HepG2 (cell line): ENCODE results near the gene PCIF1. TPM values are rescaled to one million over a fixed set of nuclear protein-coding genes. Genes with fewer than 3 reads are reported as not detected.

ENCODE experiments used
- ASH2L ChIP-seq: fragments of 300-600, 200-600 bp; sonication (generic); IDR thresholded peaks from 2 replicates; pipeline ENCODE4 v1.7.0; 2017; ENCODE audit warnings: low read depth, mild to moderate bottlenecking, moderate library complexity, mixed read lengths, low read length; ENCODE audit not compliant: insufficient read length
- ESRRA ChIP-seq: sonication (generic); formaldehyde crosslinking; IDR thresholded peaks from 2 replicates; pipeline ENCODE4 v1.5.1; 2020; ENCODE audit warnings: mild to moderate bottlenecking, low read depth, missing genetic modification reagents
- HOXA9 ChIP-seq: sonication (generic); formaldehyde crosslinking; IDR thresholded peaks from 2 replicates; pipeline ENCODE4 v1.8.1; 2022; ENCODE audit warnings: missing genetic modification reagents, mild to moderate bottlenecking, moderate library complexity, borderline replicate concordance
- JUND ChIP-seq: sonication (generic); formaldehyde crosslinking; IDR thresholded peaks from 2 replicates; pipeline ENCODE4 v1.8.0; 2022; ENCODE audit warnings: mild to moderate bottlenecking, missing genetic modification reagents
- NR3C1 ChIP-seq: sonication (generic); formaldehyde crosslinking; IDR thresholded peaks from 2 replicates; pipeline ENCODE4 v1.4.0; 2020; ENCODE audit warnings: missing genetic modification reagents
- SMARCC2 ChIP-seq: fragments of 450-650 bp; IDR thresholded peaks from 2 replicates; pipeline ENCODE4 v1.6.1; 2017; ENCODE audit warnings: antibody characterized with exemption, mild to moderate bottlenecking
- STAT5B ChIP-seq: sonication (generic); formaldehyde crosslinking; IDR thresholded peaks from 2 replicates; pipeline ENCODE4 v1.4.0; 2020; ENCODE audit warnings: missing genetic modification reagents
- TGIF2 ChIP-seq: IDR thresholded peaks from 2 replicates; pipeline ENCODE4 v1.6.1; 2016; ENCODE audit warnings: control low read depth, missing compliant biosample characterization
- THYN1 ChIP-seq: sonication (generic); formaldehyde crosslinking; IDR thresholded peaks from 2 replicates; pipeline ENCODE4 v1.8.1; 2023; ENCODE audit warnings: low read depth, mild to moderate bottlenecking, moderate library complexity, missing genetic modification reagents, borderline replicate concordance
- ZNF34 ChIP-seq: sonication (generic); formaldehyde crosslinking; IDR thresholded peaks from 2 replicates; pipeline ENCODE4 v1.4.0; 2020; ENCODE audit warnings: mild to moderate bottlenecking, missing genetic modification reagents, borderline replicate concordance
- ZNF468 ChIP-seq: sonication (generic); formaldehyde crosslinking; IDR thresholded peaks from 2 replicates; pipeline ENCODE4 v1.8.0; 2022; ENCODE audit warnings: mild to moderate bottlenecking, moderate library complexity, missing genetic modification reagents
- ZNF564 ChIP-seq: sonication (generic); formaldehyde crosslinking; IDR thresholded peaks from 2 replicates; pipeline ENCODE4 v1.8.1; 2023; ENCODE audit warnings: mild to moderate bottlenecking, missing genetic modification reagents
- ZNF605 ChIP-seq: sonication (generic); formaldehyde crosslinking; IDR thresholded peaks from 2 replicates; pipeline ENCODE4 v1.8.0; 2022; ENCODE audit warnings: mild to moderate bottlenecking, missing genetic modification reagents
- ZNF678 ChIP-seq: sonication (generic); formaldehyde crosslinking; IDR thresholded peaks from 2 replicates; pipeline ENCODE4 v1.4.0; 2020; ENCODE audit warnings: mild to moderate bottlenecking, missing genetic modification reagents
- polyA plus RNA-seq, 8 experiments: library from polyadenylated mRNA; depleted of rRNA in 3 of 8; stranded (reverse) in 7 of 8; unstranded in 1 of 8; fragments of >200 nt; fragmentation: Illumina TruSeq in 4 of 8; extraction: Trizol in 4 of 8; gene quantifications; 2 replicates each; pipeline versions ENCODE4 v1.2.1 to v1.2.3, GENCODE V29; 2011 to 2016; ENCODE audit warnings: low read depth in 4 of 8, missing spikeins in 1 of 8, mixed read lengths in 1 of 8; ENCODE audit not compliant: insufficient read depth in 1 of 8
- total RNA-seq, 5 experiments: library from RNA; depleted of rRNA; stranded (reverse); fragments of >200 nt; fragmentation: Illumina TruSeq; extraction: Trizol; gene quantifications; 2 replicates each; pipeline ENCODE4 v1.2.3, GENCODE V29; 2016; ENCODE audit warnings: low read depth in 1 of 5
- TF ChIP-seq, protein P1 (sequence below): sonication (generic); formaldehyde crosslinking; IDR thresholded peaks from 2 replicates; pipeline ENCODE4 v1.5.1; 2020; ENCODE audit warnings: mild to moderate bottlenecking, moderate library complexity, missing genetic modification reagents
- TF ChIP-seq, protein P2 (sequence below): IDR thresholded peaks from 2 replicates; pipeline ENCODE4 v1.6.1; 2016; ENCODE audit warnings: missing compliant biosample characterization, missing genetic modification reagents, borderline replicate concordance
- TF ChIP-seq, protein P3 (sequence below): sonication (generic); formaldehyde crosslinking; IDR thresholded peaks from 2 replicates; pipeline ENCODE4 v1.4.0; 2020; ENCODE audit warnings: missing genetic modification reagents
- TF ChIP-seq, protein P4 (sequence below): IDR thresholded peaks from 2 replicates; pipeline ENCODE4 v1.6.1; 2016; ENCODE audit warnings: control low read depth
- TF ChIP-seq, protein P5 (sequence below): sonication (generic); formaldehyde crosslinking; IDR thresholded peaks from 2 replicates; pipeline ENCODE4 v1.4.0; 2020; ENCODE audit warnings: low read depth, missing genetic modification reagents

The PCIF1 gene
- total and polyA plus RNA-seq, 2 of the 13 experiments (the other 11 are each of a cell fraction or from before 2014, with no cell fraction given) = 20.9 to 24.4 TPM

DNA sequence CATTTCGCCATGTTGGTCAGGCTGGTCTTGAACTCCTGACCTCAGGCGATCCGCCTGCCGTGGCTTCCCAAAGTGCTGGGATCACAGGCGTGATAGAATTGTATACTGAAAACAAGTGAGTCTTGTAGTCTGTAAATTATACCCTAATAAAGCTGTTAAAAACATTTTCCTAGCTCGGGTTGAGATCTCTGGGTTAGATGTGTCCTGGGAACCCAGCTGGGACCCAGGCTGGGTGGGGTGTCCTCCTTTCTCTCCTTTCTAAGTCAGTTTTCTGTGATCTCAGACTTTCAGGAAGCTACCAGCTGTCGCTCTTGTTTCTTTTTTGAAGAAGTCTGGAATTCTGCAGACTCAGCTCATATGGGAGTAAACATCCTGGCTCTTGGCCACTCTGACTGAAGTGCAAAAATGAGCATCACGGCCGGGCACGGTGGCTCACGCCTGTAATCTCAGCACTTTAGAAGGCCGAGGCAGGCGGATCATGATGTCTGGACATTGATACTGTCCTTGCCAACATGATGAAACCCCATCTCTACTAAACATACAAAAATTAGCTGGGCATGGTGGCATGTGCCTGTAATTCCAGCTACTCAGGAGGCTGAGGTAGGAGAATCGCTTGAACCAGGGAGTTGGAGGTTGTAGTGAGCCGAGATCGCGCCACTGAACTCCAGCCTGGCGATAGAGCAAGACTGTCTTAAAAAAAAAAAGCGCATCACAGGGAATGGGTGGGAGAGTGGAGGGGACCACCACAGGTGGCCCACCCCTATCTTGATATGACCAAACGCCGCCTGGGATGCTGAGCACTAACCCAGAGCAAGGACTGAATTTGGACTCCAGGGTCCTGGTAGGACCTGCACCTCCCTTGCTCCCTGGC, 9.9 kb upstream of the PCIF1 start (continued):
- TF ChIP-seq, protein P1, sequence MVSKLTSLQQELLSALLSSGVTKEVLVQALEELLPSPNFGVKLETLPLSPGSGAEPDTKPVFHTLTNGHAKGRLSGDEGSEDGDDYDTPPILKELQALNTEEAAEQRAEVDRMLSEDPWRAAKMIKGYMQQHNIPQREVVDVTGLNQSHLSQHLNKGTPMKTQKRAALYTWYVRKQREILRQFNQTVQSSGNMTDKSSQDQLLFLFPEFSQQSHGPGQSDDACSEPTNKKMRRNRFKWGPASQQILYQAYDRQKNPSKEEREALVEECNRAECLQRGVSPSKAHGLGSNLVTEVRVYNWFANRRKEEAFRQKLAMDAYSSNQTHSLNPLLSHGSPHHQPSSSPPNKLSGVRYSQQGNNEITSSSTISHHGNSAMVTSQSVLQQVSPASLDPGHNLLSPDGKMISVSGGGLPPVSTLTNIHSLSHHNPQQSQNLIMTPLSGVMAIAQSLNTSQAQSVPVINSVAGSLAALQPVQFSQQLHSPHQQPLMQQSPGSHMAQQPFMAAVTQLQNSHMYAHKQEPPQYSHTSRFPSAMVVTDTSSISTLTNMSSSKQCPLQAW (CRISPR knock-in tag) = peak; percentile 76
- no peak for TF ChIP-seq ZNF564 (CRISPR knock-in tag)
- TF ChIP-seq, protein P2, sequence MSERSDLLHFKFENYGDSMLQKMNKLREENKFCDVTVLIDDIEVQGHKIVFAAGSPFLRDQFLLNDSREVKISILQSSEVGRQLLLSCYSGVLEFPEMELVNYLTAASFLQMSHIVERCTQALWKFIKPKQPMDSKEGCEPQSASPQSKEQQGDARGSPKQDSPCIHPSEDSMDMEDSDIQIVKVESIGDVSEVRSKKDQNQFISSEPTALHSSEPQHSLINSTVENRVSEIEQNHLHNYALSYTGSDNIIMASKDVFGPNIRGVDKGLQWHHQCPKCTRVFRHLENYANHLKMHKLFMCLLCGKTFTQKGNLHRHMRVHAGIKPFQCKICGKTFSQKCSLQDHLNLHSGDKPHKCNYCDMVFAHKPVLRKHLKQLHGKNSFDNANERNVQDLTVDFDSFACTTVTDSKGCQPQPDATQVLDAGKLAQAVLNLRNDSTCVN (CRISPR knock-in tag) = peak; percentile 5; the same call in 1 of the 2 replicates
- TF ChIP-seq, protein P3, sequence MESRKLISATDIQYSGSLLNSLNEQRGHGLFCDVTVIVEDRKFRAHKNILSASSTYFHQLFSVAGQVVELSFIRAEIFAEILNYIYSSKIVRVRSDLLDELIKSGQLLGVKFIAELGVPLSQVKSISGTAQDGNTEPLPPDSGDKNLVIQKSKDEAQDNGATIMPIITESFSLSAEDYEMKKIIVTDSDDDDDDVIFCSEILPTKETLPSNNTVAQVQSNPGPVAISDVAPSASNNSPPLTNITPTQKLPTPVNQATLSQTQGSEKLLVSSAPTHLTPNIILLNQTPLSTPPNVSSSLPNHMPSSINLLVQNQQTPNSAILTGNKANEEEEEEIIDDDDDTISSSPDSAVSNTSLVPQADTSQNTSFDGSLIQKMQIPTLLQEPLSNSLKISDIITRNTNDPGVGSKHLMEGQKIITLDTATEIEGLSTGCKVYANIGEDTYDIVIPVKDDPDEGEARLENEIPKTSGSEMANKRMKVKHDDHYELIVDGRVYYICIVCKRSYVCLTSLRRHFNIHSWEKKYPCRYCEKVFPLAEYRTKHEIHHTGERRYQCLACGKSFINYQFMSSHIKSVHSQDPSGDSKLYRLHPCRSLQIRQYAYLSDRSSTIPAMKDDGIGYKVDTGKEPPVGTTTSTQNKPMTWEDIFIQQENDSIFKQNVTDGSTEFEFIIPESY = 0 out of 2 replicates have a peak, but pooled peaks have one; percentile 23
- no peak for TF ChIP-seq HOXA9 (CRISPR knock-in tag)
- no peak for TF ChIP-seq STAT5B
- no peak for TF ChIP-seq ASH2L
- TF ChIP-seq, protein P4, sequence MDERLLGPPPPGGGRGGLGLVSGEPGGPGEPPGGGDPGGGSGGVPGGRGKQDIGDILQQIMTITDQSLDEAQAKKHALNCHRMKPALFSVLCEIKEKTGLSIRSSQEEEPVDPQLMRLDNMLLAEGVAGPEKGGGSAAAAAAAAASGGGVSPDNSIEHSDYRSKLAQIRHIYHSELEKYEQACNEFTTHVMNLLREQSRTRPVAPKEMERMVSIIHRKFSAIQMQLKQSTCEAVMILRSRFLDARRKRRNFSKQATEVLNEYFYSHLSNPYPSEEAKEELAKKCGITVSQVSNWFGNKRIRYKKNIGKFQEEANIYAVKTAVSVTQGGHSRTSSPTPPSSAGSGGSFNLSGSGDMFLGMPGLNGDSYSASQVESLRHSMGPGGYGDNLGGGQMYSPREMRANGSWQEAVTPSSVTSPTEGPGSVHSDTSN (CRISPR knock-in tag) = peak; percentile 48; the same call in 1 of the 2 replicates
- TF ChIP-seq NR3C1 (CRISPR knock-in tag) = no peak
- TF ChIP-seq JUND (CRISPR knock-in tag) = no peak
- TF ChIP-seq TGIF2 = 0 out of 2 replicates have a peak, but pooled peaks have one; percentile 31
- TF ChIP-seq ZNF34 (CRISPR knock-in tag) = no peak
- TF ChIP-seq ZNF605 (CRISPR knock-in tag) = peak; percentile 72; the same call in 1 of the 2 replicates
- TF ChIP-seq, protein P5, sequence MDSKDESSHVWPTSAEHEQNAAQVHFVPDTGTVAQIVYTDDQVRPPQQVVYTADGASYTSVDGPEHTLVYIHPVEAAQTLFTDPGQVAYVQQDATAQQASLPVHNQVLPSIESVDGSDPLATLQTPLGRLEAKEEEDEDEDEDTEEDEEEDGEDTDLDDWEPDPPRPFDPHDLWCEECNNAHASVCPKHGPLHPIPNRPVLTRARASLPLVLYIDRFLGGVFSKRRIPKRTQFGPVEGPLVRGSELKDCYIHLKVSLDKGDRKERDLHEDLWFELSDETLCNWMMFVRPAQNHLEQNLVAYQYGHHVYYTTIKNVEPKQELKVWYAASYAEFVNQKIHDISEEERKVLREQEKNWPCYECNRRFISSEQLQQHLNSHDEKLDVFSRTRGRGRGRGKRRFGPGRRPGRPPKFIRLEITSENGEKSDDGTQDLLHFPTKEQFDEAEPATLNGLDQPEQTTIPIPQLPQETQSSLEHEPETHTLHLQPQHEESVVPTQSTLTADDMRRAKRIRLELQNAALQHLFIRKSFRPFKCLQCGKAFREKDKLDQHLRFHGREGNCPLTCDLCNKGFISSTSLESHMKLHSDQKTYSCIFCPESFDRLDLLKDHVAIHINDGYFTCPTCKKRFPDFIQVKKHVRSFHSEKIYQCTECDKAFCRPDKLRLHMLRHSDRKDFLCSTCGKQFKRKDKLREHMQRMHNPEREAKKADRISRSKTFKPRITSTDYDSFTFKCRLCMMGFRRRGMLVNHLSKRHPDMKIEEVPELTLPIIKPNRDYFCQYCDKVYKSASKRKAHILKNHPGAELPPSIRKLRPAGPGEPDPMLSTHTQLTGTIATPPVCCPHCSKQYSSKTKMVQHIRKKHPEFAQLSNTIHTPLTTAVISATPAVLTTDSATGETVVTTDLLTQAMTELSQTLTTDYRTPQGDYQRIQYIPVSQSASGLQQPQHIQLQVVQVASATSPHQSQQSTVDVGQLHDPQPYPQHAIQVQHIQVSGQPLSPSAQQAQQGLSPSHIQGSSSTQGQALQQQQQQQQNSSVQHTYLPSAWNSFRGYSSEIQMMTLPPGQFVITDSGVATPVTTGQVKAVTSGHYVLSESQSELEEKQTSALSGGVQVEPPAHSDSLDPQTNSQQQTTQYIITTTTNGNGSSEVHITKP = no peak
- no peak for TF ChIP-seq THYN1 (CRISPR knock-in tag)
- no peak for TF ChIP-seq ZNF678 (CRISPR knock-in tag)
- TF ChIP-seq SMARCC2 = no peak
- no peak for TF ChIP-seq ZNF468 (CRISPR knock-in tag)
- 0 out of 2 replicates have a peak, but pooled peaks have one; percentile 32 for TF ChIP-seq ESRRA
